OCI-M2 (cell line): ENCODE measurements around the gene GNAT1.

Experiments
- DNase-seq: peaks from one replicate; lab custom pipeline; 2025; ENCODE audit not compliant: unreplicated experiment; lab: John Stamatoyannopoulos, UW

The GNAT1 gene

GRCh38 chr3:50162034-50162883 is 29.2 kb upstream of the GNAT1 start:
- no peak for DNase-seq

GRCh38 chr3:50163572-50164455 is 27.6 kb upstream of the GNAT1 start:
- no peak for DNase-seq

GRCh38 chr3:50164481-50164880 is 26.9 kb upstream of the GNAT1 start:
- no peak for DNase-seq

- no peak for DNase-seq
Measured at GRCh38 chr3:50164984-50165909, 26.2 kb upstream of the GNAT1 start.

GRCh38 chr3:50165910-50166538 is 25.4 kb upstream of the GNAT1 start:
- no peak for DNase-seq

- no peak for DNase-seq
Measured at GRCh38 chr3:50166620-50167019, 24.8 kb upstream of the GNAT1 start.

GRCh38 chr3:50167069-50167840 is 24.2 kb upstream of the GNAT1 start:
- DNase-seq = no peak

GRCh38 chr3:50167841-50168209 is 23.6 kb upstream of the GNAT1 start:
- no peak for DNase-seq

GRCh38 chr3:50168388-50168787 is 23.0 kb upstream of the GNAT1 start:
- no peak for DNase-seq

- DNase-seq = no peak
Measured at GRCh38 chr3:50168791-50169190, 22.6 kb upstream of the GNAT1 start.

- no peak for DNase-seq
Measured at GRCh38 chr3:50169232-50169832, 22.1 kb upstream of the GNAT1 start.

- no peak for DNase-seq
Measured at GRCh38 chr3:50169858-50170257, 21.6 kb upstream of the GNAT1 start.

- DNase-seq = no peak
Measured at GRCh38 chr3:50170689-50171088, 20.7 kb upstream of the GNAT1 start.

GRCh38 chr3:50171540-50172301 is 19.7 kb upstream of the GNAT1 start:
- no peak for DNase-seq

GRCh38 chr3:50172626-50173220 is 18.7 kb upstream of the GNAT1 start:
- no peak for DNase-seq

- no peak for DNase-seq
Measured at GRCh38 chr3:50173685-50174516, 17.5 kb upstream of the GNAT1 start.

- DNase-seq = no peak
Measured at GRCh38 chr3:50174517-50174895, 16.9 kb upstream of the GNAT1 start.
